HG02981 (cell line): ENCODE measurements around the gene WFIKKN1.

Experiments
- ATAC-seq: cut with Tn5 transposase; IDR thresholded peaks from one replicate; pipeline ENCODE4 v1.9.1; 2021; ENCODE audit warnings: mild to moderate bottlenecking, moderate library complexity; ENCODE audit not compliant: unreplicated experiment

The WFIKKN1 gene

GRCh38 chr16:651844-652243, 21.1 kb downstream of the WFIKKN1 start:
- no peak for ATAC-seq

GRCh38 chr16:652454-653305, 21.9 kb downstream of the WFIKKN1 start:
- ATAC-seq: no peak

GRCh38 chr16:654034-654433, 23.2 kb downstream of the WFIKKN1 start:
- ATAC-seq: no peak

- no peak for ATAC-seq
These were observed 26.7 kb downstream of the WFIKKN1 start for GRCh38 chr16:657487-657886.

GRCh38 chr16:658679-659571, 28.1 kb downstream of the WFIKKN1 start:
- ATAC-seq: no peak

- ATAC-seq: no peak
These were observed 28.8 kb downstream of the WFIKKN1 start for GRCh38 chr16:659618-660017.

GRCh38 chr16:660132-660458, 29.3 kb downstream of the WFIKKN1 start:
- no peak for ATAC-seq

- ATAC-seq: peak; percentile 46
These were observed 29.8 kb downstream of the WFIKKN1 start for GRCh38 chr16:660459-661183.

- peak; percentile 6 for ATAC-seq
These were observed 30.5 kb downstream of the WFIKKN1 start for GRCh38 chr16:661184-661821.

- ATAC-seq: no peak
These were observed 31.3 kb downstream of the WFIKKN1 start for GRCh38 chr16:662095-662494.

GRCh38 chr16:662597-662996, 31.8 kb downstream of the WFIKKN1 start:
- no peak for ATAC-seq

GRCh38 chr16:666572-666971, 35.8 kb downstream of the WFIKKN1 start:
- ATAC-seq: no peak

- ATAC-seq: no peak
These were observed 36.5 kb downstream of the WFIKKN1 start for GRCh38 chr16:667113-667779.

- ATAC-seq: peak; percentile 83
These were observed 37.2 kb downstream of the WFIKKN1 start, which contains the start of gene RHOT2 for GRCh38 chr16:667780-668518. RHOT2 (plus strand) TSS chr16:668132; CDS start chr16:668200, 68 bp downstream.

GRCh38 chr16:668519-669171, 37.9 kb downstream of the WFIKKN1 start:
- no peak for ATAC-seq

GRCh38 chr16:669666-670065, 38.9 kb downstream of the WFIKKN1 start:
- no peak for ATAC-seq

GRCh38 chr16:670485-671352, 39.9 kb downstream of the WFIKKN1 start:
- ATAC-seq: no peak
